ENCODE data around the gene BCAS4. TPM values are rescaled to one million over a fixed set of nuclear protein-coding genes. Genes with fewer than 3 reads are reported as not detected.

Gene BCAS4
- total RNA-seq, 3 donors from 2014 or later (not counting 1 experiment from before 2014, with no cell fraction given): 7.7 to 13.5 (median 10.5) TPM

GRCh38 chr20:50772420-50773185, 22.3 kb upstream of the BCAS4 start:
- H3K4me3 Mint-ChIP-seq: no peak overlapping the region
- WGBS (ENCODE audit: insufficient coverage): 73% methylated on average over 5 of the region's 5 CpGs
- intact Hi-C loops (cut with micrococcal nuclease): no loop called here

GRCh38 chr20:50774515-50774914, 20.3 kb upstream of the BCAS4 start:
- no peak overlapping the region for H3K27ac ChIP-seq (ENCODE audit: low read length)
- H3K9me3 Mint-ChIP-seq: no peaks in the 10 kb centered on the region
- H3K36me3 Mint-ChIP-seq: no peaks in the 10 kb centered on the region
- no peak overlapping the region for H3K4me3 ChIP-seq (ENCODE audit: low read length)
- DNase-seq (no peak), ATAC-seq (no peak)
- no peak overlapping the region for H3K4me3 Mint-ChIP-seq
- no peaks in the 10 kb centered on the region for H3K27me3 ChIP-seq (ENCODE audit: control insufficient read depth, insufficient read depth, low read length)
- H3K27me3 Mint-ChIP-seq (ENCODE audit: low read depth in 2 of 2): peaks cover 0 to 7% of the 10 kb centered on the region in 2 donors
- WGBS (ENCODE audit: insufficient coverage): 63% methylated on average over 2 of the region's 3 CpGs
- H3K4me1 Mint-ChIP-seq: no peaks in the 10 kb centered on the region
- H3K4me1 ChIP-seq (ENCODE audit: control insufficient read depth, insufficient read depth, low read length): no peaks in the 10 kb centered on the region
- intact Hi-C loops (cut with micrococcal nuclease): no loop called here
- no peak overlapping the region for H3K27ac Mint-ChIP-seq
- H3K9me3 ChIP-seq (ENCODE audit: control insufficient read depth, insufficient read depth, low read length): no peaks in the 10 kb centered on the region
- TF ChIP-seq CTCF (IDR thresholded peaks at IDR 0.05): no peak
- H3K36me3 ChIP-seq (ENCODE audit: control insufficient read depth, insufficient read depth, low read length): no peaks in the 10 kb centered on the region

More at GRCh38 chr20:50772420-50773185, 22.3 kb upstream of the BCAS4 start:
- Mint-ChIP-seq H3K27me3 (ENCODE audit: low read depth in 2 of 2) (peaks cover 0 to 9% of the 10 kb centered on the region in 2 donors), H3K9me3 (no peaks in the 10 kb centered on the region), H3K4me1 (no peaks in the 10 kb centered on the region), H3K36me3 (no peaks in the 10 kb centered on the region), H3K27ac (no peak overlapping the region)
- ATAC-seq (no peak), DNase-seq (no peak)
- H3K4me3 ChIP-seq (ENCODE audit: low read length): no peak overlapping the region
- H3K27ac ChIP-seq (ENCODE audit: low read length): no peak overlapping the region
- no peaks in the 10 kb centered on the region for H3K9me3 ChIP-seq (ENCODE audit: control insufficient read depth, insufficient read depth, low read length)
- H3K36me3 ChIP-seq (ENCODE audit: control insufficient read depth, insufficient read depth, low read length): no peaks in the 10 kb centered on the region
- no peaks in the 10 kb centered on the region for H3K4me1 ChIP-seq (ENCODE audit: control insufficient read depth, insufficient read depth, low read length)
- no peak for TF ChIP-seq CTCF (IDR thresholded peaks at IDR 0.05)
- no peaks in the 10 kb centered on the region for H3K27me3 ChIP-seq (ENCODE audit: control insufficient read depth, insufficient read depth, low read length)

- Histone ChIP-seq H3K27me3 (ENCODE audit: control insufficient read depth, insufficient read depth, low read length) (no peaks in the 10 kb centered on the region), H3K9me3 (ENCODE audit: control insufficient read depth, insufficient read depth, low read length) (no peaks in the 10 kb centered on the region), H3K36me3 (ENCODE audit: control insufficient read depth, insufficient read depth, low read length) (no peaks in the 10 kb centered on the region), H3K4me1 (ENCODE audit: control insufficient read depth, insufficient read depth, low read length) (no peaks in the 10 kb centered on the region), H3K4me3 (ENCODE audit: low read length) (no peak overlapping the region), H3K27ac (ENCODE audit: low read length) (no peak overlapping the region)
- intact Hi-C loops (cut with micrococcal nuclease): no loop called here
- WGBS (ENCODE audit: insufficient coverage): 89% methylated on average over 6 of the region's 8 CpGs
- no peak for ATAC-seq
- Mint-ChIP-seq H3K4me1 (no peaks in the 10 kb centered on the region), H3K9me3 (no peaks in the 10 kb centered on the region), H3K4me3 (no peak overlapping the region), H3K27me3 (ENCODE audit: low read depth in 2 of 2) (peaks cover 0 to 5% of the 10 kb centered on the region in 2 donors), H3K27ac (no peak overlapping the region), H3K36me3 (no peaks in the 10 kb centered on the region)
- DNase-seq: no peak
- TF ChIP-seq CTCF (IDR thresholded peaks at IDR 0.05): no peak
Measured at GRCh38 chr20:50776122-50776817, 18.6 kb upstream of the BCAS4 start.

Data from natural killer cell (primary cell).